Kidney capillary endothelial cell (primary cell): ENCODE data around the gene FYB1.
"Not testable (repeated sequence)": the region's sequence is repeated elsewhere in the genome, so short reads cannot be mapped to it uniquely, and the experiment has no call there.

Experiments used
- DNase-seq: peaks from one replicate; pipeline ENCODE4 v3.0.0-alpha.2; 2018; ENCODE audit warnings: low spot score

FYB1 gene, protein sequence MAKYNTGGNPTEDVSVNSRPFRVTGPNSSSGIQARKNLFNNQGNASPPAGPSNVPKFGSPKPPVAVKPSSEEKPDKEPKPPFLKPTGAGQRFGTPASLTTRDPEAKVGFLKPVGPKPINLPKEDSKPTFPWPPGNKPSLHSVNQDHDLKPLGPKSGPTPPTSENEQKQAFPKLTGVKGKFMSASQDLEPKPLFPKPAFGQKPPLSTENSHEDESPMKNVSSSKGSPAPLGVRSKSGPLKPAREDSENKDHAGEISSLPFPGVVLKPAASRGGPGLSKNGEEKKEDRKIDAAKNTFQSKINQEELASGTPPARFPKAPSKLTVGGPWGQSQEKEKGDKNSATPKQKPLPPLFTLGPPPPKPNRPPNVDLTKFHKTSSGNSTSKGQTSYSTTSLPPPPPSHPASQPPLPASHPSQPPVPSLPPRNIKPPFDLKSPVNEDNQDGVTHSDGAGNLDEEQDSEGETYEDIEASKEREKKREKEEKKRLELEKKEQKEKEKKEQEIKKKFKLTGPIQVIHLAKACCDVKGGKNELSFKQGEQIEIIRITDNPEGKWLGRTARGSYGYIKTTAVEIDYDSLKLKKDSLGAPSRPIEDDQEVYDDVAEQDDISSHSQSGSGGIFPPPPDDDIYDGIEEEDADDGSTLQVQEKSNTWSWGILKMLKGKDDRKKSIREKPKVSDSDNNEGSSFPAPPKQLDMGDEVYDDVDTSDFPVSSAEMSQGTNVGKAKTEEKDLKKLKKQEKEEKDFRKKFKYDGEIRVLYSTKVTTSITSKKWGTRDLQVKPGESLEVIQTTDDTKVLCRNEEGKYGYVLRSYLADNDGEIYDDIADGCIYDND

DNA sequence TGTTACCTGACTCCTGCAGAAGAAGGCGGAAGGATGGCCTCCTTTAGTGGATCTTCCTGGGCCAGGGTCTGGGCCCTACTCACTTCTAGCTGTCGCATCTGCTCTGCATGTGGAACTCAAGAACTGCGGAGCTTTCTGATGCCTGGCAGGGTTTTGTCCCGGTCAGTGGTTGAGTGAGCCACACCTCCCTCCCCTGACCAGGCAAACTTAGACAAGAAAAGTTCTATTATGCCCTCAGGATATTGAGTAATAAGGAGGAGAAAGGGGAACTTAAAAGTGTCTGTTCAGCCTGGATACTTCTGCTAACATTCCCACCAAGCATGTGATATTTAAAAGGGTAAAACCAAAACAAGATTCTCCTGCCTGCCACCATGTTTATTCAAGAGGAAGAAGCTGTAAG lies at the start of gene FYB1:
FYB1 (minus strand) TSS at position 127 of the 400 bp plus-strand sequence. CDS start 16,603 bp downstream, outside the sequence.
- no peak for DNase-seq

DNA sequence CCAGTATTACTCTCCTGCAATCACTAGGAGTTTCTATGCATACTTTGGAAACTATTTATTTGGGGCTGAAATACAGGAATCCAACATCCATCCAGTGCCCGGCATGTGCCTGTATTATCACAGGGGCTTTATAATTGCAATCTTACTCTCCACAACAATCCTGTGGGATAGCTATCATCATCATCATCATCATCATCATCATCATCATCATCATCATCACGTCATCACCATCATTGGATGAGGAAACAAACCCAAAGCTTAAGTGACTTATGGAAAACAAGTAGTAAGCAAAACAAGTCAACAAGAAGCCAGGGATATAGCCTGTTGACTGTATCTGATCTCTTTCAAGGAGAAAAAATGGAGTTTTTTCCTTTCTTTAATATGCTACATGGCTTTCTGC lies 47.8 kb upstream of the FYB1 start:
- DNase-seq: no peak

DNA sequence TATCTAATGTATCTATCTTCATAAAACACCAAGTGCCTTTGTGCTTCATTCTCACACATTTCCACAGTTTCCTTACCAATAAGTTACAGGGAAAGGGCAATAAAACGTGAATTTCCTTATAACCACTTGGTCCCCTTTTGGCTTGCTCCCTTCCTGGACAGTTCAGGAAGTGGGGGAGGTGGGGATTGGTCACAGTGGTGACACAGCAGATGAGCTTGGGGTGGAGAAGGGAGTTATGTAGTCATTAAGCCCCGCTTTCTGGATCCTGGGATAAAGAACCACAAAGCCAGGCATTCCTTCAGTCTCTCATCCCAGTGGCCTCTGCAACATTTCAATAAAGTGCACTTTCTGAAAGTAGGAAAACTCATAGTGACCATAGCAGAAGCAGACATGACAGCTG lies 47.1 kb upstream of the FYB1 start:
- peak; percentile 27 for DNase-seq

DNA sequence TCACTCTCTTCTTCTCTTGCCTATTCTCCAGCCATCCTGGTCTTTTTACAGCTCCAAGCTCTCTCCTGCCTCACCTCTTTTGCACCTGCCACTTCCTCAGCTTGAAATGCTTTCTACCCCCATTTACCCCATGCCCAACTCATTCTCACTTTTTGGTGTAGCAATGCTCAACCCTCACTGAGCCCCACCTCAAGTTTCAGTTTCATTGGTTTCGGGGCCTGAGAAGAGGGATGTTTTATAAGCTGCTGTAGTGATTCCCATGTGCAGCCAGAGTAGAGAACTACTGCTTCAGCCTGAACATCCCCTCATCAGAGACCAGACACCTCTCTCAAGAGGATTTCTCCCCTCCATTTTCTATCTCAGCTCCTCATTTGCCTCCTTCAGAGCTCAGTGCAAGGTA lies 45.2 kb upstream of the FYB1 start:
- DNase-seq: no peak

DNA sequence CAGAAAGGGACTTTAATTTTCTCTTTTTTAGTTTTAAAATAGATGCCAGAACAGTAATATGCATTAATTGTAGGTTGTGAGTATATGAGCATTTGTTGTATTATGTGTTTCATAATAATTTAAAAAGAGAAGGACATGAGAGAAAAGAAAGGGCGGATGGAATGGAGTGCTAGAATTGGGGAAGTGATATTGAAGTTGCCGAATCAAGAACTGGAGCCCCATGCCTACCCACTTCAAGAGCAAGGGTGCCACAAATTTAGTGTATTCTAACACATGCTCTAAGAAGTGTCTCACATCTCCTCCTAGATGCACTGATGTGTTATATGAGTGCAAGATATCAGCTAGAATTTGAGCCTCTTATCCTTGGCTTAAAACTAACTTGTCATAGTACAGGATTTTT lies 43.6 kb upstream of the FYB1 start:
- no peak for DNase-seq

DNA sequence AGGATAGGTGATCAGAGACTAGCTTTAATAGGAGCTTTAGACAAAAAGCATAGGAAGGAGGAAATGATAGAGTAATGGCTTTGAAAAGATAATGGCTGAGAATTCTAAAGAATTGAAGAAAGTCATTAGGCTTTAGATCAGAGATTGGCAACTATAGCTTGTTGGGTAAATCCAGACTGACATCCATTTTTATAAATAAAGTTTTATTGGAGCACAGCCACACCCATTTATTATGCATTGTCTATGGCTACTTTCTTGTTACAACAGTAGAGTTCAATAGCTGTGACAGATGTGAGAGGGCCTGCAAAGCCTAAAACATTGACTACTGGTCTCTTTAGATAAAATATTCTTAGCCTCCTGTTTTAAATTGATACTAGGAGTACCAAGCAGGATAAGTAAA lies 40.7 kb upstream of the FYB1 start:
- no peak for DNase-seq

DNA sequence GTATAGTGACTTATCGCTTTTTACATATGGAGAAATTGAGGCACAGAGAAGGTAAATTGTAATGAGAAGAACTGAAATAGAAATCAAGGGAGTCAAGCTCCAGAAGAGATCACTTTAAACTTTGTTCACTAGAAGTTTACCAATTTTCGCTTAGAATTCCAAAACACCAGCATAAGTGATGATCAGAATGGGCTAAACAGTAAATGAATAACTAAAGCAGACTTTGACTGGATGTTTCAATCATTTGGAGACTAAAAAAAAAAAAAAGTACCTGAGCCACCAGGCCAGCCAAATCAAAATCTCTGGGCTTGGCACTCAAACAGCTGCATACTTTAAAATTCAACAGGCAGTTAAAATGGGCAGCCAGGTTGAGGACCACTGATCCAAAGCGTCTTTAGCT lies 38.2 kb upstream of the FYB1 start:
- no peak for DNase-seq

DNA sequence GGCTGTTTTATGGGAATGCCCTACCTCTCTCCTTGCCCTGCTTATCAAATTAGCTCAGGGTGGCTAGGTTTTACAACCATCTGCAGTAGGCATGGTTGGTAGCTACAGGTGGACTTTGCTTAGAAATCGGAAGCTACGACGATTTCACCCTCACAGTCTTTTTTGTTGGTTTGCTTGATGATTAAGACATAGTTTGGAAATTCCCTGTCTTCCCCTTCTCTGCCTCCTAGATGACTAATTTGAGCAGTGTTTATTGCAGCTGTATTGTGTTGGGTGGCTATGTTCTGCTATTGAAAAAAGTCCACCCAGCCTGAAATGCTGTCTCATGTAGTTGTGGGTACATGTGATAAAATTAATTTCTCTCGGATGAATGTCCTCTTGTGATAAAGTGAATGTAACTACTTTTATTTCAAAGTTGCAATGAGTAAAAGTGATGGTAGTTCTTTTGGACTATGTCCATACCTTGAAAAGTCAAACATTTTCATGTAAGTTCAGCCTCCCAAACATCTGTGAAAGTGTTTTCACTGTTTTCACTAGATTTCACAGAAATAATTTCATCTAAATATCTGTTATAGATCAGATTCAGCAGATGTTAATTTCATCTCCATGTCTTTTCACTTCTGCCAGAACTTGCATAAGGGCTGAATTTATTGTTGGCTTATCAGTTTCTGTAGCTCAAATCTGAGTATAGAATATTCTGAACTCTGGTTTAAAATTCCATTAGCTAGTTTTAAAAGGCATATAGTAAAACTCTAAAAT lies 37.3 kb upstream of the FYB1 start:
- DNase-seq: no peak

DNA sequence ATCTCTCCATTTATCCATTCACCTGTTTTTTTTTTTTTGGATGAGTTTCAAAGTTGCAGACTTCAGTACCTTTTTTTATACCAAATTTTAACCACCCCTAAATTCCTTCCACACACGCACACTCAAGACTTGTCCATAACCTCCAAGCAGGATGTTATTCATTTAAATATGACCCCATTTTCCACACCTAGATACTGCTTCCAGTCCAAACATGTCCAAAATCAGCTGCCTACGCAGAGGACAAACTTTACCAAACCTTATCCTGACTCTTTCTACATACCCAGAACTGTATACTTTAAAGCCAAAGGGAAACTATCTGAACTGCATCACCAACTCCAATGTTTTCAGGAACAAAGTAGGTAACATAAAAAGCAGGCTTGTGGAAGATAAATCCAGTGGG lies 36.0 kb upstream of the FYB1 start:
- DNase-seq: no peak

DNA sequence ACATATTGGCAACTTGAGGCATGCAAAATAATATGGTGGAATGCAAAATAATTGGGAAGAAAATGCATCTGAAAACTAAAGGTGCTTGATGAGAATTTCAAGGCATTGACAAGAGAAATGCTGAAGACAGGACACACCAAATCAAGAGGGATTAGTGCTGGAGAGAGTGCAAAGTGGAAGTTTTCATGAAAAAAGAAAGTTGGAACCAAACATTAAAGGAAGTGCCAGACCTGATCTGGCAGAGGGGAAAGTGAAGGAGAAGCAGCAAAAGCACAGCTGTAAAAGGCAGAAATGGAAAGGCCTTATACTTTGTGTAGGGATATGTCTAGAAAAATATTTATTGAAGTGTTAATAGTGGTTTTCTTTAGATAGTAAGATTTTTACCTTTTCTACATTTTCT lies 35.3 kb upstream of the FYB1 start:
- DNase-seq: no peak

DNA sequence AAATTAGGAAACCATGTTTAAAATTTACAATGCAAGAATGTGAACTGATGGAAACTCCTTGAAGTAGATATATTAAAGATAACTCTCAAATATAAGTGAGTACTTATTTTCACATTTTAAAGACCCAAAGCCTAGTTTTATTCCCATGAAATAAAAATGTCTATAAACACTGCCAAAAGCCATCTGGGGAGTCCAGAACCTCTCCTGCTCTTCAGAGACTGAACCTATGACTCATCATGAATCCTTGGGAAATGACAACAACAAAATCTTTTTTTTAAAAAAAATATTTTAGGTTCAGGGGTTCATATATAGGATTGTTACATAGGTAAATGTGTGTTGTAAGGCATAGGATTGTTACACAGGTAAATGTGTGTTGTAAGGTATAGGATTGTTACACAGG lies 33.8 kb upstream of the FYB1 start:
- no peak for DNase-seq

DNA sequence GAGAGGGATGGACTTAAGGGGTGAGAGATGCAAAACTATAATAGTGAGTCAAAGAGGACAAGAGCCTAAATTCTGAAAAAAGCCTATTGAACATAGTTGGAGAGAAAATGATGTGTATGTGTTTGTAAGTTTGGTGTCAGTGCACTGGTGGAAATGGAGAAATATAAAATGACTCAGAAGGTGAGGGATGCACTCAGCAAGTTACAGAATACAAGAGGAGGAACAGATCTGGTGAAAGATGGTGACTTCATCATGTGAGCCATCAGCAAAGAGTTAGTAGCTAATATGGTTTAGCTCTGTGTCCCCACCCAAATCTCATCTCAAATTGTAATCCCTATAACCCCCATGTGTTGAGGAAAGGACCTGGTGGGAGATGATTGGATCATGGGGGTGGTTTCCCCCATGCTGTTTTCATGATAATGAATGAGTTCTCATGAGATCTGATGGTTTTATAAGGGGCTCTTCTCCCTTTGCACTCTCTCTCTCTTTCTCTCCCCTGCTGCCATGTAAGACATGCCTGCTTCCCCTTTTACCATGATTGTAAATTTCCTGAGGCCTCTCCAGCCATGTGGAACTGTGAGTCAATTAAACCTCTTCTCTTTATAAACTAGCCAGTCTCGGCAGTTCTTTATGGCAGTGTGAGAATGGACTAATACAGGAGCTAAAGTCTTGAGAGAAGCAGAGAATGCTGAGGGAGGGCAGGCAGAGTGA lies 30.4 kb upstream of the FYB1 start:
- no peak for DNase-seq

DNA sequence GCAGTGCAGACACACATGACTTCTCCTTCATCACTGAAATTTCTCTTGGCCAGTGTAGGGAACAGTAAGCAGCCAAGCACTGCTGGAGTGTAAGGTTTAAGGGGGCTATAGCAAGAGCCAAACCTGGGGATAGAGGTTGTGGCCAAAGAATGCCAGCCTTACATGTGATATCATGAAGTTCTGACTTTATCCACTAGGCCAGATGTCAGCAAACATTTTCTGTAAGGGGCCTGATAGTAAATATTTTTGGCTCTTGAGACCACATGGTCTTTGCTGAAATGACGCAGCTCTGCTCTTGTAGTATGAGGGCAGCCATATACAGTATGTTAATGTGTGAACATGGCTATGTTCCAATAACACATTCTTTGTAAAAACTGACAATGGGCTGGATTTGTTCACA lies 29.7 kb upstream of the FYB1 start:
- no peak for DNase-seq

DNA sequence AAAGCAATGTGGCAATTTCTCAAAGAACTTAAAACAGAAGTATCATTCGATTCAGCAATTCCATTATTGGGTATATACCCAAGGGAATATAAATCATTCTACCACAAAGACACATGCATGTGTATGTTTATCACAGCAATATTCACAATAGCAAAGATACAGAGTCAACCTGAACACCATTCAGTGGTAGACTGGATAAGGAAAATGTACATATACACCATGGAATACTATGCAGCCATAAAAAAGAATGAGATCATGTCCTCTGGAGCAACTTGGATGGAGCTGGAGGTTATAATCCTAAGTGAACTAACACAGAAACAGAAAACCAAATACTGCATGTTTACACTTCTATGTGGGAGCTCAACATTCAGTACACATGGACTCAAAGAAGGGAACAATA lies 21.4 kb upstream of the FYB1 start:
- DNase-seq: no peak

DNA sequence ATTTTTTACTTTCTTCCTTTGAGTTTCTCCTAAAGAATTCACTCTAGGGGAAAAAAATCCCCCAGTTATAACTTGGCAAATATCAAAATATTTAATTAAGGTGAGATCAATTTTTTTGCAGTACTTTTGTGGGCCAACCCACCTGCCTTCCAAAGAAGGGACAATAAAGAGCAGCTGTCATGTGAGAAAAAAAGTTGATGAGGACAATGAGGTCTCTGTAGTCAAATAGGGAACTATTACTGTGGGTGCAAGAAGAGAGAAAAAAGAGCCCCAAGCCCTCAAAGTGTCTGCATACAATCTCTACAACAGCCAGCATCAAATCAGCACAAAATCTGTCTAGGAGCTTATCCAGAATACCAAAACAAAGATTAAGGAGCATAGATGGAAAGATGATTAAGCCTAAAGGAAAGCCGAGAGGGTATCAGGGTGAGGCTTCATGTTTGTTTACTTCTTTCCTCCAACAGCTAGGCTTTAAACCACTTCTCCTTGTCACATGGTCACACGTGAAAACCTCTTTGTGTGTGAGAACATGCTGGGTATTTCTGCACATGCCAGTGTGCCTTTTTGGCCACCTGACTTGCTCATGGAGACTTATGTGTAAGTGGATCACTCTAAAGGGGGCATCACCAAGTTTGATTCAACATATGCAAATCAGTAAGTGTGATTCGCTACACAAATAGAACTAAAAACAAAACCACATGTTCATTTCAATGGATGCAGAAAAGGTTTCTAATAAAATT lies 19.2 kb upstream of the FYB1 start:
- DNase-seq: no peak

DNA sequence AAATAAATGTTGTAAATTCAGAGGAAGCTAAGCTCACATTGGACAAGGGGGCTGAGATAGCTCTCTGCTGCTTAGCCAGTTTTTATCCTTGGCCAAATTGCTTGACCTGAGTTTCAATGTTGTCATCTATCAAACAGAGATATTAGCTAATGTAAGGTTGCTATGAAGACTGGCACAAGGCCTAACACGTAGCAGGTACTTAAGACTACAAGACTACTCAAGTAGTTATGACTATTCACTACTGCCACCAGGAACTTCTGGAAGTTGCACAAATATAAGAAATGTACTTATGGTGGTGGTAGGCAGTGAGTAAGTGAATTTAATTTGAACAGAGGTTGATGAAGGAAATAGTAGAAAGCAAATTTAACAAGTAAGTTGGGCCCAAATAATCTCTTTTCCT lies 17.4 kb upstream of the FYB1 start:
- no peak for DNase-seq

DNA sequence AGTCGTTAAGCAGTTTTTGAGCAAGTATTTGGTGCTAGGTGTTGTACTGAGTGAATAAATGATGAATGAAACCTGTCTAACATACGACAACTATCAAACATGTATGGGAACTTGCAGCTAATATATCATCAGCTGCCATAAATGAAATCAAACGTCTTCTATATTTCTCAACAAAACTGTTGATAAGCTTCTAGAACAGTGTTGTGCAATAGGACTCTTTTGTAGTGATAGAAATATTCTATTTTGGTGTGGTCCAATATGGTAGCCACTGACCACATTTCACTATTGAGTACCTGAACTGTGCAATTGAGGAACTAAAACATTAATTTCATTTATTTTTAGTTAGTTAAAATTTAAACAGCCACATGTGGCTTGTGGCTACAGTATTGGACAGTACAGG lies 16.3 kb upstream of the FYB1 start:
- DNase-seq: no peak

DNA sequence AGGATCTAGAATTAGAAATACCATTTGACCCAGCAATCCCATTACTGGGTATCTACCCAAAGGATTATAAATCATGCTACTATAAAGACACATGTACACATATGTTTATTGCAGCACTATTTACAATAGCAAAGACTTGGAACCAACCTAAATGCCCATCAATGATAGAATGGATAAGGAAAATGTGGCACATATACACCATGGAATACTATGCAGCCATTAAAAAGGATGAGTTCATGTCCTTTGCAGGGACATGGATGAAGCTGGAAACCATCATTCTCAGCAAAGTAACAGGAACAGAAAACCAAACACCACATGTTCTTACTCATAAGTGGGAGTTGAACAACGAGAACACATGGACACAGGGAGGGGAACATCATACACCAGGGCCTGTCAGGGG lies 15.1 kb upstream of the FYB1 start:
- not testable (repeated sequence) for DNase-seq

DNA sequence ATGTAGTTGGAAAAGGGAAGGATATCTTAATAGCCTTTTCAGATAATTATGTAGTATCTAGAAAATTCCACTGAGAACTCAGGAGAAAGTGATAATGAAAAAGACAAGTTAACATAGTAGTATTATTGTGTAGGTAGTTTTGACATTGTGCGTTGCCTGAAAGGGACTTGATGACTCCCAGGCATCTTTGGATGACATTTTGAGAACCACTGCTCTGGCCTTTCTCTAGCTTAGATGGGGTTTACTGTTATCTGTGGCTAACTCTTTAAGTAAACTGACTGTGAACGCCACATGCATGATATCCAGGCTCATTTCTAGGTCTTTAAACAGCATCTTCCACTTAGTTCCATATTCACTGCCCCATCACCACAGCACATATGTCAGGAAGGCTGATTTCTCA lies 14.4 kb upstream of the FYB1 start:
- no peak for DNase-seq

DNA sequence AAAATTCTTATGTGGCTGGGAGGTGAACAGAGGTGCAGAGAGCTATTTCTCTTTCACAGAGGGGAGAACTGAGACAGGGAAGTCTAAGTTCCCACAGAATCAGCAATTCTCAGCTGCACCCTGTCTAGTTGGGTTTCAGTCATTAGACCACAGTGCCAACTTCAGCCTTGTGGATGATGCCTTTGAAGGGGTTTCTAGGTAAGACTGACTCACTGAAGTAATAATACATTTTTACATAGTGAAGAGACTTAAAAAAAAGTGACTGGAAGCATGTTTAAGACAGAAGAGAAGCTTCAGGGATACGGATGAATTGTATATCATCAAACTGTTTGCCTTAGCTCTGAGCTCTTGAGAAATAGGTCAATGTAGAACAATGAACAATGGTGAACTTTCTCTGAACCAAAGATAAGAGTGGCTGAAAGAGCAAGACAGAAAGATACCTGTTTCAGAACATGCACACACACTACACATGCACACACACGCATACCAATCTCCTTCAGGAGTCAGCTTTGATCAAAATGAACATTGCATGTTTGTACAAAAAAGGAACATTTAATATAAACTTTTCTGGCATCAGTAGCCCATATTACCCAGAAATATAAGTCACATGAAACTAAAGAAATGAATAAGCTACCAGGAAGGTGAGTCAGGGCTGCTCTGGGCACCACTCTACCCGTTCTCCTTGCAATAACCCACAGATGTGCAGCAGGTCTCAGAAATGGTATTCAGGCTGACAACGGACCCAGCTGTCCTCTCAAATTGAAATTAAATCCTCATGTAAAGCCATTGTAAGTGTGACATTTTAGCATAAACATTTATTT lies 12.6 kb upstream of the FYB1 start:
- DNase-seq: peak; percentile 40

DNA sequence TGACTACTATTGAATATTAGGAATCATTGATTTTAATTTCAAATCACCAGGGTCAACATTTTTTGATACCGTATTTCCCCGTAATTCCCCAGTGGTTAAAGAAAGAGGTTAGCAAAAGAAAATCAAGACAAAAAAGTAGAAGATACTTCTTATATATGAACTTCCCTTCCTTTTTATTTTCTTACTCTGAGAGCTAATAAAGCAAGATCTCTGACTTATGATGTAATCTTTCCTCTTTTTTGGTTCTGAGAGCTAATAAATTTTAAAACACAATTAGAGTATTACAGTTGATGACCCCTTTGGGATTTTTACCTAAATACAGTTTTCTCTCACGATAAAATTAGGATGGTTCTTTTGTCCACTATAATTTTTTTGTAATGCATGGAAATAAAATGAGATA lies 9.2 kb upstream of the FYB1 start:
- DNase-seq: no peak
